ENCODE measurements around the gene ST8SIA1.

GRCh38 chr12:22335794-22336166 is 1.3 kb upstream of the ST8SIA1 start:
- peak; percentile 44; the same call in 1 of the 2 replicates for TF ChIP-seq CTCF (IDR thresholded peaks at IDR 0.05)
- no peak for TF ChIP-seq YY1 (IDR thresholded peaks at IDR 0.05; ENCODE audit: low read depth)
- no peak for TF ChIP-seq EZH2phosphoT487 (IDR thresholded peaks at IDR 0.05; ENCODE audit: borderline replicate concordance, low read depth)
- TF ChIP-seq USF1 (IDR thresholded peaks at IDR 0.05; ENCODE audit: borderline replicate concordance, low read depth) = no peak
- no peak for TF ChIP-seq POLR2AphosphoS5 (IDR thresholded peaks at IDR 0.05; ENCODE audit: low read depth, low read length)
- TF ChIP-seq EP300 (IDR thresholded peaks at IDR 0.05; ENCODE audit: borderline replicate concordance in 1 of 2, low read depth in 1 of 2, low read length in 1 of 2) = no peak
- TF ChIP-seq RCOR1 (IDR thresholded peaks at IDR 0.05; ENCODE audit: low read length) = no peak
- TF ChIP-seq SMC3 (IDR thresholded peaks at IDR 0.05; ENCODE audit: low read depth, low read length) = no peak
- TF ChIP-seq USF2 (IDR thresholded peaks at IDR 0.05; ENCODE audit: borderline replicate concordance, low read depth, low read length) = no peak
